ENCODE results near the gene AZI2.

AZI2 gene

DNA sequence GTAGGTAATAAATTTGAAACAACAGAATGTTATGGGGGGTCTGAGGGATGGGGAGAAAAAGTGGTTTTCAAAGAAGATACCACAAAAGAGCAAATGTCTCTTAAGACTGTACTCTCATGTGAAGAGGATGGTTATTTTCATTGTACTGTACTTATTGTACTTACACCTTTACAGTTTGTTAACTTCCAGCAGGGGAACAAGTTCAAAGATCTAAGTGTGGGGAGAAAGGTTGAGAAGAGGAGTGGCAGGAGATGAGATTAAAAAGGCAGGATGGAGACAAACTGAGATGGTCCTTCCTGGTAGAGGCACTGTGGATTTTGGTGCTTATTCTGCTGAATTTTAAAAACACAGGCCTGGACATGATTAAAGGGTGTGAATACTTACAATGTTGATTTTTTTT, 5.5 kb downstream of the AZI2 start:
- no peaks in the 10 kb centered on the region for H3K9me3 ChIP-seq (ENCODE audit: insufficient read depth, low read length)
- peaks cover 48% of the 10 kb centered on the region for H3K79me2 ChIP-seq (ENCODE audit: low read length)
- no peak overlapping the region for H3K4me3 ChIP-seq (ENCODE audit: low read length)
- H3K9ac ChIP-seq (ENCODE audit: low read length) = no peak overlapping the region
- no peak for TF ChIP-seq EZH2phosphoT487 (IDR thresholded peaks at IDR 0.05; ENCODE audit: low read depth)
- TF ChIP-seq, protein P1, sequence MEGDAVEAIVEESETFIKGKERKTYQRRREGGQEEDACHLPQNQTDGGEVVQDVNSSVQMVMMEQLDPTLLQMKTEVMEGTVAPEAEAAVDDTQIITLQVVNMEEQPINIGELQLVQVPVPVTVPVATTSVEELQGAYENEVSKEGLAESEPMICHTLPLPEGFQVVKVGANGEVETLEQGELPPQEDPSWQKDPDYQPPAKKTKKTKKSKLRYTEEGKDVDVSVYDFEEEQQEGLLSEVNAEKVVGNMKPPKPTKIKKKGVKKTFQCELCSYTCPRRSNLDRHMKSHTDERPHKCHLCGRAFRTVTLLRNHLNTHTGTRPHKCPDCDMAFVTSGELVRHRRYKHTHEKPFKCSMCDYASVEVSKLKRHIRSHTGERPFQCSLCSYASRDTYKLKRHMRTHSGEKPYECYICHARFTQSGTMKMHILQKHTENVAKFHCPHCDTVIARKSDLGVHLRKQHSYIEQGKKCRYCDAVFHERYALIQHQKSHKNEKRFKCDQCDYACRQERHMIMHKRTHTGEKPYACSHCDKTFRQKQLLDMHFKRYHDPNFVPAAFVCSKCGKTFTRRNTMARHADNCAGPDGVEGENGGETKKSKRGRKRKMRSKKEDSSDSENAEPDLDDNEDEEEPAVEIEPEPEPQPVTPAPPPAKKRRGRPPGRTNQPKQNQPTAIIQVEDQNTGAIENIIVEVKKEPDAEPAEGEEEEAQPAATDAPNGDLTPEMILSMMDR (IDR thresholded peaks at IDR 0.05; ENCODE audit: low read depth, low read length) = no peak
- H4K20me1 ChIP-seq (ENCODE audit: insufficient read depth, low read length) = peaks cover 6% of the 10 kb centered on the region; the same call in 1 of the 2 replicates
- H3K4me2 ChIP-seq (ENCODE audit: low read length) = no peak overlapping the region
- H3K36me3 ChIP-seq (replicated peaks; ENCODE audit: low read depth, low read length) = peaks cover 13% of the 10 kb centered on the region
- no peak overlapping the region for H3K27ac ChIP-seq (ENCODE audit: low read length)
- H2AFZ ChIP-seq (ENCODE audit: low read depth, low read length) = no peak overlapping the region
- peaks cover 16% of the 10 kb centered on the region for H3K4me1 ChIP-seq (ENCODE audit: low read length)
- H3K27me3 ChIP-seq (ENCODE audit: low read depth, low read length) = no peaks in the 10 kb centered on the region

DNA sequence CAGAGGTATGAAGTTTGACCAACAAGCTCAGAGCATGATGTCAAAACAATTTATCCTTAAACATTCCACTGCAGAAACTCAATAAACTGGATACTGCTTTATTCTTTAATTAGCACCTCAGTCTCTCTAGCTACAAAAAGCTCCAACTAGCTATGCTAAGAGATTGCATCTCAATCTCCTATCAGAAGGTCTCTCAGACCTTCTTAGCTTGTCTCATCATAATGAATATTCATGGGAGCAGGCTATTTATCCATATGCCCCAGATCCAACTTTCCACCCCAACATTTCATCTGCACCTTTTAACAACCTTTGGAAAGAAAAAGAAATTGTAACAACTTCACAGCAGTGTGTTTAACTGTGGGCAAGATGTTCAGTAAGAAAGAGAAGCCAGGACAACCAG, 11.4 kb downstream of the AZI2 start:
- peaks cover 13% of the 10 kb centered on the region for H3K36me3 ChIP-seq (replicated peaks; ENCODE audit: low read depth, low read length)
- H3K4me2 ChIP-seq (ENCODE audit: low read length) = no peak overlapping the region
- H3K27ac ChIP-seq (ENCODE audit: low read length) = no peak overlapping the region
- TF ChIP-seq EZH2phosphoT487 (IDR thresholded peaks at IDR 0.05; ENCODE audit: low read depth) = no peak
- TF ChIP-seq, protein P1 (IDR thresholded peaks at IDR 0.05; ENCODE audit: low read depth, low read length) = no peak
- peaks cover 1% of the 10 kb centered on the region; the same call in 1 of the 2 replicates for H4K20me1 ChIP-seq (ENCODE audit: insufficient read depth, low read length)
- no peaks in the 10 kb centered on the region for H3K27me3 ChIP-seq (ENCODE audit: low read depth, low read length)
- peaks cover 5% of the 10 kb centered on the region for H3K79me2 ChIP-seq (ENCODE audit: low read length)
- H3K4me1 ChIP-seq (ENCODE audit: low read length) = no peaks in the 10 kb centered on the region
- no peak overlapping the region for H3K4me3 ChIP-seq (ENCODE audit: low read length)
- H2AFZ ChIP-seq (ENCODE audit: low read depth, low read length) = no peak overlapping the region
- H3K9ac ChIP-seq (ENCODE audit: low read length) = no peak overlapping the region
- H3K9me3 ChIP-seq (ENCODE audit: insufficient read depth, low read length) = no peaks in the 10 kb centered on the region

DNA sequence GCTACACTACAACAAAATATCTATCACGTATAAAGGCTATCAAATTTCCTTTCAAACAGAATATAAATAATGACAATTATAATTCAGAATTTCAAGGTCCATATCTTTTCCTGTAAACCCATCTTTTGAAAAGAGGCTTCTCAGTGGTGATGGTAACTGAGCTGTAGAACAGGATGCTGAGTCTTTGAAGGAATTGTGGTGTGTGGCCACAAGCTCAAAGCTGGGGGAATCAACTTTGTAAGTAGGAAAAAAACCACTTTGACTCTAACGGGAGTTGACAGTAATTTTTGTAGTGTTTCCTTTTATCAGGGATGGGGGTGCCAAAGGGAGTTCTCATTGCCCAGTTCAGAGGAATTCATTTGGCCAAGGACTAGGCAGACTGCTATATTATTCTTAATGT, 13.4 kb downstream of the AZI2 start:
- H3K79me2 ChIP-seq (ENCODE audit: low read length) = no peaks in the 10 kb centered on the region
- H3K27ac ChIP-seq (ENCODE audit: low read length) = no peak overlapping the region
- no peak overlapping the region for H3K4me2 ChIP-seq (ENCODE audit: low read length)
- H4K20me1 ChIP-seq (ENCODE audit: insufficient read depth, low read length) = no peaks in the 10 kb centered on the region
- H2AFZ ChIP-seq (ENCODE audit: low read depth, low read length) = no peak overlapping the region
- no peak for TF ChIP-seq EZH2phosphoT487 (IDR thresholded peaks at IDR 0.05; ENCODE audit: low read depth)
- TF ChIP-seq, protein P1 (IDR thresholded peaks at IDR 0.05; ENCODE audit: low read depth, low read length) = no peak
- no peaks in the 10 kb centered on the region for H3K4me1 ChIP-seq (ENCODE audit: low read length)
- H3K4me3 ChIP-seq (ENCODE audit: low read length) = no peak overlapping the region
- no peaks in the 10 kb centered on the region for H3K27me3 ChIP-seq (ENCODE audit: low read depth, low read length)
- no peak overlapping the region for H3K9ac ChIP-seq (ENCODE audit: low read length)
- H3K9me3 ChIP-seq (ENCODE audit: insufficient read depth, low read length) = no peaks in the 10 kb centered on the region
- peaks cover 13% of the 10 kb centered on the region for H3K36me3 ChIP-seq (replicated peaks; ENCODE audit: low read depth, low read length)

DNA sequence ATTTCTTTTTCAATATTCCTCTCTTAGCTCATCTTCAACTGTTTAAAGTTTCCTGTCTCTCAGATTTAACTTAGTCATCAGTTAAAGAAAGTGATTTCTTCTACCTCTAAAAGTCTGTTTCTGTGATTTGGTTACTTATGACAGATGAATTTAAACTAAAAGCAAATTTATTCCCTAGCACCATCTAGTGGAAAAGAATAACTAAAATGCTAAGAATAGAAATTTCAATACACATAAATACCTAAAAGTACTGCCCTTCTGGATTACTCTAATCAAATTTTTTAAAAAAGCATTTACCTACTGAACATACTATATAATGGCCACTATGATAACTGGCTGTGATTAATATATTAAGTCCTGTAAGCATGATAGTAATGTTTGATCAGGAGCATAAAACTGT, 14.1 kb downstream of the AZI2 start:
- no peaks in the 10 kb centered on the region for H3K9me3 ChIP-seq (ENCODE audit: insufficient read depth, low read length)
- H3K4me3 ChIP-seq (ENCODE audit: low read length) = no peak overlapping the region
- no peaks in the 10 kb centered on the region for H3K4me1 ChIP-seq (ENCODE audit: low read length)
- no peak overlapping the region for H2AFZ ChIP-seq (ENCODE audit: low read depth, low read length)
- no peak for TF ChIP-seq EZH2phosphoT487 (IDR thresholded peaks at IDR 0.05; ENCODE audit: low read depth)
- TF ChIP-seq, protein P1 (IDR thresholded peaks at IDR 0.05; ENCODE audit: low read depth, low read length) = peak; percentile 50
- no peaks in the 10 kb centered on the region for H3K27me3 ChIP-seq (ENCODE audit: low read depth, low read length)
- H3K79me2 ChIP-seq (ENCODE audit: low read length) = no peaks in the 10 kb centered on the region
- peaks cover 7% of the 10 kb centered on the region for H3K36me3 ChIP-seq (replicated peaks; ENCODE audit: low read depth, low read length)
- H3K4me2 ChIP-seq (ENCODE audit: low read length) = no peak overlapping the region
- no peak overlapping the region for H3K9ac ChIP-seq (ENCODE audit: low read length)
- H3K27ac ChIP-seq (ENCODE audit: low read length) = no peak overlapping the region
- no peaks in the 10 kb centered on the region for H4K20me1 ChIP-seq (ENCODE audit: insufficient read depth, low read length)
